Left lung (tissue), 10 donors: ENCODE results near the gene DACH1. TPM values are rescaled to one million over a fixed set of nuclear protein-coding genes. Genes with fewer than 3 reads are reported as not detected.
"Not testable (repeated sequence)": the region's sequence is repeated elsewhere in the genome, so short reads cannot be mapped to it uniquely, and the experiment has no call there.

Experiments used
- ATAC-seq: fragments of 200-7000 bp; cut with Tn5 transposase; one replicate; pipeline ENCODE4 v1.9.1; 2020; ENCODE audit warnings: moderate library complexity
- DNase-seq, 4 donors: peaks; one replicate each; pipeline ENCODE4 v3.0.0-alpha.2; 2013 to 2020
- H3K27ac ChIP-seq, 2 donors: fragments of 200-600 bp; sonication (generic) in 1 of 2; one replicate each; pipeline versions ENCODE4 v1.5.0 to v1.8.0; 2020 to 2021
- H3K27me3 ChIP-seq, 2 donors: fragments of 200-600 bp; sonication (generic) in 1 of 2; one replicate each; pipeline versions ENCODE4 v1.5.0 to v1.8.0; 2020 to 2021
- H3K36me3 ChIP-seq, 2 donors: fragments of 200-600 bp; sonication (generic) in 1 of 2; one replicate each; pipeline versions ENCODE4 v1.5.0 to v1.8.0; 2020 to 2021
- H3K4me1 ChIP-seq, 2 donors: fragments of 200-600 bp; one replicate each; pipeline ENCODE4 v1.8.0; 2021
- H3K4me3 ChIP-seq, 2 donors: fragments of 200-600 bp; sonication (generic) in 1 of 2; one replicate each; pipeline versions ENCODE4 v1.5.0 to v1.8.0; 2020 to 2021; ENCODE audit warnings: mild to moderate bottlenecking in 1 of 2
- H3K9me3 ChIP-seq, 2 donors: fragments of 200-600 bp; sonication (generic) in 1 of 2; one replicate each; pipeline versions ENCODE4 v1.5.0 to v1.8.0; 2020 to 2021
- intact Hi-C, 2 donors: fragments of 100-400 bp; cut with DNase I; formaldehyde crosslinking; loops; one replicate each; pipeline versions ENCODE4 v1.11.2 to v1.14.2; 2022
- polyA plus RNA-seq, 6 donors: library from polyadenylated mRNA; unstranded; fragments of 120-200 nt; gene quantifications; one replicate each; pipeline ENCODE4 v1.2.1, GENCODE V29; 2013; ENCODE audit not compliant: insufficient read length in 6 of 6
- total RNA-seq, 2 donors: library from RNA; stranded (reverse); fragmentation: NEBNext Ultra II Directional; extraction: Animal tissue kit (Norgen Biotek cat#: 25700); gene quantifications; one replicate each; pipeline ENCODE4 v1.2.1, GENCODE V29; 2021
- TF ChIP-seq, protein P1 (sequence below), 2 donors: fragments of 200-600 bp; sonication (generic) in 1 of 2; IDR thresholded peaks; one replicate each; pipeline versions ENCODE4 v1.5.0 to v1.8.0; 2021; ENCODE audit warnings: antibody characterized with exemption in 2 of 2
- donor health status: DM: no; HTN: yes; CAD: no.
- donor health status: DM: no; HTN: no; CAD: no.

The DACH1 gene
- total and polyA plus RNA-seq, 8 donors: 4.6 to 47.5 (median 43.9) TPM

DNA sequence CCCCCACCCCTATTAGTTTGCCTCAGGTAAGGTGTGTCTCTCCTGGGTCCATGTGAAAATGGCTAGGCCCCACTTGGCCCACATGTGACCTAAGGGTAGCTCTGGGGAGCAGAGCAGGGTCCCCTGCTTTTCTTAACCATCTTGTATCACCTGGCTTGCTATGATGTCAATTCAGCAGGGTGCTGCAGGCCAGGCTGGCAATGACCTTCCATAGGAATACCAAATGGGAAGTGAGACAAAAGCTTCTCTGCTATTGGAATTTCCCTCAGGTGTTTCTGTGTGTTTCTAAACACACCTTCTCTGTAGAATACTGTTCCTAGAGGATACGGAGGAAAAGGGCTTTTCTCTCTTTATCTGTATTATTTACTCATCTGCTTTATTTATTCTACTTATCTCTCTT lies 35.7 kb upstream of the DACH1 start:
- no peaks in the 10 kb centered on the region for H3K27me3 ChIP-seq
- intact Hi-C loops: no loop called here
- ATAC-seq: no peak
- H3K27ac ChIP-seq: no peak overlapping the region
- no peaks in the 10 kb centered on the region for H3K9me3 ChIP-seq
- no peak for DNase-seq
- H3K4me1 ChIP-seq: no peaks in the 10 kb centered on the region
- no peaks in the 10 kb centered on the region for H3K36me3 ChIP-seq
- H3K4me3 ChIP-seq: no peak overlapping the region
- TF ChIP-seq, protein P1, sequence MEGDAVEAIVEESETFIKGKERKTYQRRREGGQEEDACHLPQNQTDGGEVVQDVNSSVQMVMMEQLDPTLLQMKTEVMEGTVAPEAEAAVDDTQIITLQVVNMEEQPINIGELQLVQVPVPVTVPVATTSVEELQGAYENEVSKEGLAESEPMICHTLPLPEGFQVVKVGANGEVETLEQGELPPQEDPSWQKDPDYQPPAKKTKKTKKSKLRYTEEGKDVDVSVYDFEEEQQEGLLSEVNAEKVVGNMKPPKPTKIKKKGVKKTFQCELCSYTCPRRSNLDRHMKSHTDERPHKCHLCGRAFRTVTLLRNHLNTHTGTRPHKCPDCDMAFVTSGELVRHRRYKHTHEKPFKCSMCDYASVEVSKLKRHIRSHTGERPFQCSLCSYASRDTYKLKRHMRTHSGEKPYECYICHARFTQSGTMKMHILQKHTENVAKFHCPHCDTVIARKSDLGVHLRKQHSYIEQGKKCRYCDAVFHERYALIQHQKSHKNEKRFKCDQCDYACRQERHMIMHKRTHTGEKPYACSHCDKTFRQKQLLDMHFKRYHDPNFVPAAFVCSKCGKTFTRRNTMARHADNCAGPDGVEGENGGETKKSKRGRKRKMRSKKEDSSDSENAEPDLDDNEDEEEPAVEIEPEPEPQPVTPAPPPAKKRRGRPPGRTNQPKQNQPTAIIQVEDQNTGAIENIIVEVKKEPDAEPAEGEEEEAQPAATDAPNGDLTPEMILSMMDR (IDR thresholded peaks at IDR 0.05): no peak

DNA sequence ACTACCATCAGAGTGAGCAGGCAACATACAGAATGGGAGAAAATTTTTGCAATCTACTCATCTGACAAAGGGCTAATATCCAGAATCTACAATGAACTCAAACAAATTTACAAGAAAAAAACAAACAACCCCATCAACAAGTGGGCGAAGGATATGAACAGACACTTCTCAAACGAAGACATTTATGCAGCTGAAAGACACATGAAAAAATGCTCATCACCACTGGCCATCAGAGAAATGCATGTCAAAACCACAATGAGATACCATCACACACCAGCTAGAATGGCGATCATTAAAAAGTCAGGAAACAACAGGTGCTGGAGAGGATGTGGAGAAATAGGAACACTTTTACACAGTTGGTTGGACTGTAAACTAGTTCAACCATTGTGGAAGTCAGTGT lies 26.5 kb upstream of the DACH1 start:
- H3K36me3 ChIP-seq, H3K4me1 ChIP-seq, H3K27me3 ChIP-seq, H3K4me3 ChIP-seq, H3K27ac ChIP-seq, DNase-seq, H3K9me3 ChIP-seq, intact Hi-C loops, ATAC-seq: not testable (repeated sequence)

DNA sequence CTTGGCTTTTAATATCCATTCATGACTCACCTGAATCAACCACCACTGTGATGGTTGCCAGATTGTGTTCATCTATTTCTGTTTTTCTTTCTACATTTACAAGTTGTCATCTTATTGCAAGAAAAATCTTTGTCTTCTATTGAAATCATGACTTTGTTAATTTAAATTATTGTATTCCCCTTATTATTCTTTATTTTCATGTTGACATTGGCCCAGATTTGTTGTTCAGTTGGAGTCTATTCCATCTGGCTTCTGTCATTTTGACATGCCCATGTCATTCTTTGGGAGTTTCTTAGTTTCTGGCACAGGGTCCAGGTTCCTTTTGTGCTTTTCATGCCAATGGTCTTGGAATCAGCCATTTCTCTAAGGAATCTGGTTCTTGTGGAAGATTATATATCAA lies 19.9 kb upstream of the DACH1 start:
- DNase-seq (no peak), ATAC-seq (no peak)
- intact Hi-C loops: no loop called here
- Histone ChIP-seq H3K27ac (no peak overlapping the region), H3K27me3 (no peaks in the 10 kb centered on the region), H3K4me1 (no peaks in the 10 kb centered on the region), H3K9me3 (no peaks in the 10 kb centered on the region), H3K4me3 (no peak overlapping the region), H3K36me3 (no peaks in the 10 kb centered on the region)
- TF ChIP-seq, protein P1 (IDR thresholded peaks at IDR 0.05): no peak

DNA sequence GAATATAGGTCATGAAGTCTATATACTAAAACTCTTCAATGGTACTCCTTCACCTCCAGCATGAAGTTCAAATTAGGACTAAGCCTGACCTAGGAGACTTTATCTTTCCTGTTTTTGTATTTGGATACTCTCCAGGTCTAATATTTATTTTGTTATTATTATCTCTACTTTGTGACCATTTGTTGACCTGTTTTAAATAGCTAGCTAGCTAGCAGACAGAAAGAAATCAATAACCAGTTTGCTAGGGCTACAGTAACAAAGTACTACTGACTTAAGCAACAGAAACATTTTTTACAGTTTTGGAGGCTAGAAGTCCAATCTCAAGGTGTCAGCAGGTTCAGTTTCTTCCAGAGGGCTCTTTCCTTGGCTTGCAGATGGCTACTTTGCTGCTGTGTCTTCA lies 15.1 kb upstream of the DACH1 start:
- H3K9me3 ChIP-seq: no peaks in the 10 kb centered on the region
- H3K36me3 ChIP-seq: no peaks in the 10 kb centered on the region
- no peaks in the 10 kb centered on the region for H3K27me3 ChIP-seq
- intact Hi-C loops: no loop called here
- peaks cover 0 to 19% of the 10 kb centered on the region in 2 donors for H3K4me1 ChIP-seq
- TF ChIP-seq, protein P1 (IDR thresholded peaks at IDR 0.05): no peak
- ATAC-seq (no peak), DNase-seq (no peak)
- no peak overlapping the region for H3K27ac ChIP-seq
- no peak overlapping the region for H3K4me3 ChIP-seq

DNA sequence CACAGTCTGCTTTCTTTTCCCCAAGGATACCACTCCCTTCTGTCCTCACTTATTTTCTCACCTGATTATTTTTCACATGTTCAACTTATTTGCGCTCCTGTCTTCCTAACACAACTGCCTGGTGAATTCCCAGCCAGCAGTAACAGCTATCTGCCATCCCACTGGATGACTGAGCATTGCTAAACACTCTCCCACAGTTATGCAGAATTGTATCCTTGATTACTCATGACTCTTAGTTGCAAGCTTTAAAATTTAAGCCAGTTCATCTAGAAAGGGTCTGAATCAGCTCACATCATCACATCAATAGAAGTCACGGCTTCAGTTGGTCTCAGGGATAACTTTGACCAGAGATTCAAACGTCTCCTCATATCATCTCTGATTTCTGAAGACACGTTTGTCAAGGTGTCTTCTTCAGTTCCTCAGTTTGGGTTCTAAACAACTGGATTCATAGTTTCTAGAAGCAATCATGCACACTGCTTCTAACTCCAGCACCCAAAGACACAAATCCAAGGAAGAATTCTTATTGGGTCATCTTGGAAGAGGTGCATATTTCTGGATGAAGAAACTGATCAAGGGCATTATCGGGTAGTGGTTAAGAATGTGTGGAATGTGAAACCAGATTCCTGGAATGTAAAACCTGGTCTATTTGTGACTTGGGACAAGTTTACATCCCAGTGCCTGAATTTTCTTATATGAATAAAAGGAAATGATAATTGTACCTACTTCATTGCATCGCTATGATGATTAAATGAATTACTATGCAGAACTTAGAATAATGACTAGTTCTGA lies 13.9 kb upstream of the DACH1 start:
- intact Hi-C loops: no loop called here
- H3K4me3 ChIP-seq: no peak overlapping the region
- H3K4me1 ChIP-seq: peaks cover 0 to 19% of the 10 kb centered on the region in 2 donors
- TF ChIP-seq, protein P1 (IDR thresholded peaks at IDR 0.05): no peak
- no peaks in the 10 kb centered on the region for H3K36me3 ChIP-seq
- H3K27me3 ChIP-seq: no peaks in the 10 kb centered on the region
- ATAC-seq (no peak), DNase-seq (no peak)
- H3K9me3 ChIP-seq: no peaks in the 10 kb centered on the region
- H3K27ac ChIP-seq: no peak overlapping the region
